GM18499 (cell line): ENCODE measurements around the gene ALDH1A2.
"Not testable (repeated sequence)": the region's sequence is repeated elsewhere in the genome, so short reads cannot be mapped to it uniquely, and the experiment has no call there.

Experiments used
- ATAC-seq: cut with Tn5 transposase; IDR thresholded peaks from one replicate; pipeline ENCODE4 v1.9.1; 2021; ENCODE audit warnings: moderate number of reproducible peaks; ENCODE audit not compliant: insufficient read depth, unreplicated experiment

The ALDH1A2 gene

GRCh38 chr15:58003810-58004209 is 61.7 kb downstream of the ALDH1A2 start:
- ATAC-seq: no peak

GRCh38 chr15:58002338-58003126 is 63.0 kb downstream of the ALDH1A2 start:
- no peak for ATAC-seq

DNA sequence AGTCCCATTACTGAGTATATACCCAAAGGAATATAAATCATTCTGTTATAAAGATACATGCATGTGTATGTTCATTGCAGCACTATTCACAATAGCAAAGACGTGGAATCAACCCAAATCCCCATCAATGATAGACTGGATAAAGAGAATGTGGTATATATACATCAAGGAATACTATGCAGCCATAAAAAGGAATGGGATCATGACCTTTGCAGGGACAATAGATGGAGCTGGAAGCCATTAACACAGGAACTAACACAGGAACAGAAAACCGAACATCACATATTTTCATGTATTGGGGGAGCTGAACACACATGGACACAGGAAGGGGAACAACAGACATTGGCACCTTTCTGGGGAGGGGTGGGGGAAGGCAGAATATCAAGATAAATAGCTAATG is 65.8 kb downstream of the ALDH1A2 start:
- ATAC-seq: not testable (repeated sequence)

DNA sequence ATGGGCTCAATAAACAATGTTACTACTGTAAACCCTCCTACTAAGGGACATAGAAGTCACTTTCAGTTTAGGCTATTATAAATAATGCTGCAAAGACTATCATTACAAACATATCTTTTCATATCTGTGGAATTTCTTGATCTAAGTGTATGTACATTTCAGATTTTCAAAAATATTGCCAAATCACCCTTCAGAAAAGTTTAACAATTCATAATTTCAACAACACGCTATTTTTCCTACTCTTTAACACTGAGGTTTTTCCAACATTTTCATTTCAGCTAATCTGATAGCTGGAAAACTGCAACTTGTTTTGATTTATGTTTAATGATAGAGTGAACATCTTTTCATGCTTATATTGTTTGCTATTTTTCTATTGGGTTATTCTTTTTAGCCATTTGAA is 69.0 kb downstream of the ALDH1A2 start:
- no peak for ATAC-seq

DNA sequence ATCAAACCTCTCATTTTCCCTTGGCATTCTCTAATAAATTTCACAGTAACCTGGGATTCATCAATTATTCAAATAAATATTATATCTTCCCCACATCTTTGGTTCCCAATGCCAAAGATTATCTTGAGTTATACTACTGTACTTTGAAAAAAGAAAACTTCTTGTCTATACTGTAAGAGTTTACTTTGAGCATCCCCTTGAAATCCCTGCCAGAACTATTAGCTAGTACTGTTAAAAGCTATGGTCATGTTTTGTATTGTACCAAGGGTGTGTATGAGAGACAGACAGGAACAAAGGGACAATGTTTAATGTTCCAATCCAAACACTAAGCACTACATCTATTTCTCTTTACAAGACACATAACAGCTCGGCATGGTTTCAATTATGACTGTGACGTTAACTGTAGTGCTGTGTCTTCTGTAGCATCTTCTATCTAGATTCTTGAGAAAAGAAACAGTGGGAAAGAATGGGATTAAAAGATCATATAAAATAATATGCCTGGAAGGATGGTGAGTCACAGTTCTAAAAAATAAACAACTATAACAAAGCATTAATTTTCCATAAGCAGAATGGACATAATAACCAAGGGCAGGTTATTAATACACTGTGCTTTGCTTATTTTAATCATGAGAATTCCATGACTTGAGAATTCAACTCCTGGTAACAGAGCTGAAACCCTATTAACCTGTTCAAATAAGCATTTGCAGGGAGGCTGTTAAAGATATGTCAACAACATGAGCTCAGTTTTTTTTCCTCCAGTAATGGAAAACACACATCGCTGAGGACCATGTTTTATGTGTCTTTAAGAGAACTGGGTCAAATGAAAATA is 71.1 kb downstream of the ALDH1A2 start:
- no peak for ATAC-seq

- no peak for ATAC-seq
These were observed 71.9 kb downstream of the ALDH1A2 start for GRCh38 chr15:57993409-57994145.

- ATAC-seq: no peak
These were observed 72.7 kb downstream of the ALDH1A2 start for GRCh38 chr15:57992761-57993355.

GRCh38 chr15:57973534-57973933 is 92.0 kb downstream of the ALDH1A2 start:
- ATAC-seq: no peak

- no peak for ATAC-seq
These were observed 92.6 kb downstream of the ALDH1A2 start for GRCh38 chr15:57972864-57973263.

DNA sequence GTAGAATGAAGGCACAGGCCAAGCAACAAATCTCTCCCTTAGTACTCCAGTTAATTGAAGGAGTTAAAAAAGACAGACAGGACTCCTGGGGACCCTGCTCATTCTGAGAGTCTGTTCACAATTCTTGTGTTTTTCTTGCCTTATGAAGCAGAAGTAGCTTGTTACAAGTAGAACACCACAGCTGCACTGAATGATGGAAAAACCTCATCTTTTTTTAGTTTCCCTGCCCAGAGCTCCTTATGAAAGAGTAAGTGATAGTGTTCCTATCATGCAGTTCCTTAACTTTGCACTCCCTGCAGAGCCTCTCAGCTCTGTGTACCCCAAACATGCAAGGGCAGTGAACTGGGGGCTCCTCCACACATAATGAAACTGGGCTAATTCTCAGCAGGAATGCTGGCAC is 95.5 kb downstream of the ALDH1A2 start:
- ATAC-seq: no peak

- ATAC-seq: no peak
These were observed 96.2 kb downstream of the ALDH1A2 start for GRCh38 chr15:57969355-57969754.

DNA sequence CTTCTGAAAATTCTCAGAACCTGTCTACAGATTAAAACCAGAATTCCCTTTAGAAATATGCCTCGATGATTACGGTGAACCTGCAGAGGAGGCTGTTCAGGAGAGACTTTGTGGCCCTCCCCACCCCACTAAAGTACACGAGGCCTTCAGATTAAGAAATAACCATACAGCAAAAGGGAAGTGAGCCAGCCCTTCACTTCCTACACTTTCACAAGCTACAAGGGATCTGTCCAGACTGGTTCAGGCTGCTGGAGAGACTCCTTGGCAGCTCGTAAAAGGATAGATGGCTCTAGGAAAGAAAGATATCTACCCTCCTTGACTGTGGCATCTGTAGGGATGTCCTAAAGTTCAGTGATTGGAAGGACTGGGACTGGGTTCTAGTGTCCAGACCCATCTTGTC is 102.6 kb downstream of the ALDH1A2 start:
- no peak for ATAC-seq

DNA sequence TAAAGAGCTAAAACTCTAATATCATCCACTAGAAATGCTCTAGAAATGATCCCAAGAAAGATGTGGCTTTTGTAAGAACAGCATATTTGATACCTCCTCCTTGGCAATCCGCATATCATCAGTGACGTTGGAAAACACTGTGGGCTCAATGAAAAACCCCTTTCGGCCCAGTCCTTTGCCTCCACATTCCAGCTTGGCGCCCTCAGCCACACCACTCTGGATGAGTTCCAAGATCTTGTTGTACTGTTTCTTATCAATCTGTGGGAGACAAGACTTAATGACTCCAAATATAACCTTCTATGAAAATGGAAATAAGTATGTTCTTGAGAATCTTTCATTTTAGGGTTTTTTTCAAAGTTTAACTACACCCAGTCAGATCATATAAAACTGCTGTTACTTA is 103.6 kb downstream of the ALDH1A2 start:
- no peak for ATAC-seq

DNA sequence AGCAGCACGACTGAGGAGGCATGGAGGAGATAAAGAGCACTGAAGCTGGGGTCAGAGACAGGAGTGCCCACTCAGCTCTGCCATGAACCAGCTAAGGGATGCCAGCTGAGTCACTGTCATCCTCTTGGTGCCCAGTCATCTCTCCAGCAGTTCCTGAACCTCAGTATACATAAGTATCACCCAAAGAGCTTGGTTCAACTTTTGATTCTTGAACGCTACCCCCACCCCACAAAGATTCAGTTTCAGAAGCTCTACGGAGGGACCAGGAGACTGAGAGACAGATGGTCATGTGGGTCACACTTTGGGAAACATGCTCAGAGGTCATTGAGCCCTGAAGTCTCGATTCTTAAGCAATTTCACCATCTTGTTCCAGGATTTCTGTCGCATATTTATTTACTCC is 108.4 kb downstream of the ALDH1A2 start:
- no peak for ATAC-seq

DNA sequence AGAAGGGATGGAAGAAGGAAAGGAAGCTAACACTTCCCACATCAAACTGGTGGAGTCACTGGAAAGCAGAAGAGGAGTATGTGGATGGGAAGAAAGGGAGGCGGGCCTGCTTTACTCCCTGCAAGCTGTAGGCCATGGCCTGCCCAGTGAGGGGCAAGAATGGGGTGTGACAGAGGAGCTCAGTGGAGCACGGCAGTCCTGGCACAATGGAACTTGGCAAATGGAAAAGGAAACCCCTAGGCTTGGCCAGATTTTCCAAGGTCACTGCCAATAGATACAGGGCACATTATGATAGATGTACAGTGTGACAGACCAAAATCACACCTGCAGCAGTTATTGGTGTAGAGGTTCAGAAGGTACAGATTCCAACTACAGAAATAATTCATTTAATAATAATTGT is 111.6 kb downstream of the ALDH1A2 start:
- ATAC-seq: no peak

GRCh38 chr15:57951328-57951932 is 114.1 kb downstream of the ALDH1A2 start:
- no peak for ATAC-seq

GRCh38 chr15:57950381-57950946 is 115.0 kb downstream of the ALDH1A2 start:
- no peak for ATAC-seq

- no peak for ATAC-seq
These were observed 116.1 kb downstream of the ALDH1A2 start for GRCh38 chr15:57949374-57949943.
